22Rv1 (cell line): ENCODE results near the gene PDZD7.

Experiments
- CTCF ChIP-seq: fragments of 450-650 bp; IDR thresholded peaks from 2 replicates; pipeline ENCODE4 v1.5.1; 2017; ENCODE audit warnings: mild to moderate bottlenecking
- ZFX ChIP-seq: fragments of 450-650 bp; IDR thresholded peaks from 2 replicates; pipeline ENCODE4 v1.6.1; 2017; ENCODE audit warnings: antibody characterized with exemption, borderline replicate concordance

GRCh38 chr10:101005361-101005760, 25.6 kb downstream of the PDZD7 start:
- TF ChIP-seq CTCF (no peak), ZFX (no peak)
